HEK293T (cell line): ENCODE data around the gene ARHGAP26.

ENCODE experiments used
- CTCF ChIA-PET: fragments of 350-600 bp; formaldehyde crosslinking; extraction: SDS; loops from one replicate; lab custom pipeline; 2021; ENCODE audit warnings: antibody characterized with exemption, inconsistent platforms; lab: Yijun Ruan, JAX
- POLR2A ChIA-PET: fragments of 350-600 bp; formaldehyde crosslinking; extraction: SDS; loops from one replicate; lab custom pipeline; 2020; ENCODE audit warnings: antibody characterized with exemption, inconsistent platforms; lab: Yijun Ruan, JAX
- DNase-seq: peaks from one replicate; pipeline ENCODE4 v3.0.0; 2012; ENCODE audit warnings: mixed read lengths; ENCODE audit errors: extremely low spot score
- ARNT ChIP-seq: fragments of 450-650 bp; IDR thresholded peaks from 2 replicates; pipeline ENCODE4 v1.6.1; 2017; ENCODE audit warnings: mild to moderate bottlenecking
- BHLHE40 ChIP-seq: fragments of 450-650 bp; IDR thresholded peaks from 2 replicates; pipeline ENCODE4 v1.6.1; 2016; ENCODE audit warnings: mild to moderate bottlenecking, moderate library complexity, borderline replicate concordance
- CTBP1 ChIP-seq: fragments of 450-650 bp; IDR thresholded peaks from 2 replicates; pipeline ENCODE4 v1.6.1; 2016; ENCODE audit warnings: borderline replicate concordance
- ELF4 ChIP-seq: fragments of 450-650 bp; IDR thresholded peaks from 2 replicates; pipeline ENCODE4 v1.6.1; 2017; ENCODE audit warnings: antibody characterized with exemption
- FOXA1 ChIP-seq: fragments of 450-650 bp; IDR thresholded peaks from 2 replicates; pipeline ENCODE4 v1.6.1; 2016; ENCODE audit warnings: mild to moderate bottlenecking
- FOXK2 ChIP-seq: fragments of 450-650 bp; IDR thresholded peaks from 2 replicates; pipeline ENCODE4 v1.6.1; 2016; ENCODE audit warnings: mild to moderate bottlenecking
- FOXM1 ChIP-seq: fragments of 450-650 bp; IDR thresholded peaks from 2 replicates; pipeline ENCODE4 v1.6.1; 2017; ENCODE audit warnings: mild to moderate bottlenecking, borderline replicate concordance
- HDGF ChIP-seq: fragments of 450-650 bp; IDR thresholded peaks from 2 replicates; pipeline ENCODE4 v1.6.1; 2017; ENCODE audit warnings: antibody characterized with exemption, borderline replicate concordance
- L3MBTL2 ChIP-seq: fragments of 450-650 bp; conservative IDR thresholded peaks from 2 replicates; pipeline ENCODE4 v1.6.1; 2016; ENCODE audit warnings: mild to moderate bottlenecking
- LEF1 ChIP-seq: fragments of 450-650 bp; IDR thresholded peaks from 2 replicates; pipeline ENCODE4 v1.6.1; 2017; ENCODE audit warnings: mild to moderate bottlenecking, borderline replicate concordance
- NFRKB ChIP-seq: fragments of 450-650 bp; IDR thresholded peaks from 2 replicates; pipeline ENCODE4 v1.6.1; 2016; ENCODE audit warnings: mild to moderate bottlenecking, moderate library complexity
- SP1 ChIP-seq: fragments of 450-650 bp; IDR thresholded peaks from 2 replicates; pipeline ENCODE4 v1.6.1; 2017
- SUZ12 ChIP-seq: fragments of 450-650 bp; IDR thresholded peaks from 2 replicates; pipeline ENCODE4 v1.6.1; 2016; ENCODE audit warnings: mild to moderate bottlenecking
- TARDBP ChIP-seq: fragments of 450-650 bp; IDR thresholded peaks from 2 replicates; pipeline ENCODE4 v1.6.1; 2016
- ZNF384 ChIP-seq: fragments of 450-650 bp; IDR thresholded peaks from 2 replicates; pipeline ENCODE4 v1.6.1; 2016
- TF ChIP-seq, protein P1 (sequence below): fragments of 450-650 bp; IDR thresholded peaks from 2 replicates; pipeline ENCODE4 v1.6.1; 2016

Gene ARHGAP26

DNA sequence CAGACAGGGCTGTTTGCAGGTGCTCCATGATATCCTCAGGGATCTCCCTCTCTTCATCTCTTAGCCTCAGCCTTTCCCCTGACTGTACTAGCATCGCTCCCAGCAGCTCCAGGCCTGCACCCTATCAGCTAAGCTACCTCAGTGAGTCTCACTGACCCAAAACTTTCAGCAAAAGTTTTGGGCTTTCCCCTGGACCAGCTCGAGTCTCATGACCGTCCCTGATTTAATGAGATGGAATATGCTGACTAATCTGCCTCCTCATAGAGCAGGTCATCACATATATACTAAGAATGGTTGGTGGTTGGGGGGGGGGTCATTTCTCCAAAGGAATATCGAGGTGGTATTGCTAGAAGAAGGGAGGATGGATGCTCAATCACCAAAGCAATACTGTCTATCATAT, 481.8 kb downstream of the ARHGAP26 start:
- DNase-seq, result no peak
- ChIA-PET POLR2A (no interaction called here), CTCF (no interaction called here)
- TF ChIP-seq ARNT (no peak), CTBP1 (no peak), L3MBTL2 (no peak), FOXM1 (no peak), LEF1 (no peak), SP1 (no peak), SUZ12 (no peak), ZNF384 (no peak), FOXA1 (no peak), ELF4 (no peak), FOXK2 (no peak), BHLHE40 (no peak), NFRKB (no peak)

DNA sequence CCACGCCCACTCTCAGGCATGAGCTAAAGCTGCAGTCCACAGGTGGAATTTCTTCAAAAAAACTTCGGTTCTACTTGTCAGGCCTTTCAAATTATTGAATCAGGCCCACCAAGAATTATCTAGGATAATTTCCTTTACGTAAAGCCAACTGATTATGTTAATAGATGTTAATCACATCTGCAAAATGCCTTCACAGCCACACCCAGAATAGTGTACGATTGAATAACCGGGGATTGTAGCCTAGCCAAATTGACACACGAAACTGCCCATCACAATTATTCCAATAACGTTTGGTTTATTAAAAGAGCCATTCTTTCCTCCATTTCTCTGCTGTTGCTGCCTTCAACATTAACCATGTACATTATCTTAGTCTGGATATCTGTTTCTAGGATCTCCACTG, 484.6 kb downstream of the ARHGAP26 start:
- ChIA-PET CTCF (no interaction called here), POLR2A (no interaction called here)
- TF ChIP-seq, protein P1, sequence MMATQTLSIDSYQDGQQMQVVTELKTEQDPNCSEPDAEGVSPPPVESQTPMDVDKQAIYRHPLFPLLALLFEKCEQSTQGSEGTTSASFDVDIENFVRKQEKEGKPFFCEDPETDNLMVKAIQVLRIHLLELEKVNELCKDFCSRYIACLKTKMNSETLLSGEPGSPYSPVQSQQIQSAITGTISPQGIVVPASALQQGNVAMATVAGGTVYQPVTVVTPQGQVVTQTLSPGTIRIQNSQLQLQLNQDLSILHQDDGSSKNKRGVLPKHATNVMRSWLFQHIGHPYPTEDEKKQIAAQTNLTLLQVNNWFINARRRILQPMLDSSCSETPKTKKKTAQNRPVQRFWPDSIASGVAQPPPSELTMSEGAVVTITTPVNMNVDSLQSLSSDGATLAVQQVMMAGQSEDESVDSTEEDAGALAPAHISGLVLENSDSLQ, result no peak
- TF ChIP-seq FOXA1 (no peak), L3MBTL2 (no peak), HDGF (no peak)
- DNase-seq, result no peak

DNA sequence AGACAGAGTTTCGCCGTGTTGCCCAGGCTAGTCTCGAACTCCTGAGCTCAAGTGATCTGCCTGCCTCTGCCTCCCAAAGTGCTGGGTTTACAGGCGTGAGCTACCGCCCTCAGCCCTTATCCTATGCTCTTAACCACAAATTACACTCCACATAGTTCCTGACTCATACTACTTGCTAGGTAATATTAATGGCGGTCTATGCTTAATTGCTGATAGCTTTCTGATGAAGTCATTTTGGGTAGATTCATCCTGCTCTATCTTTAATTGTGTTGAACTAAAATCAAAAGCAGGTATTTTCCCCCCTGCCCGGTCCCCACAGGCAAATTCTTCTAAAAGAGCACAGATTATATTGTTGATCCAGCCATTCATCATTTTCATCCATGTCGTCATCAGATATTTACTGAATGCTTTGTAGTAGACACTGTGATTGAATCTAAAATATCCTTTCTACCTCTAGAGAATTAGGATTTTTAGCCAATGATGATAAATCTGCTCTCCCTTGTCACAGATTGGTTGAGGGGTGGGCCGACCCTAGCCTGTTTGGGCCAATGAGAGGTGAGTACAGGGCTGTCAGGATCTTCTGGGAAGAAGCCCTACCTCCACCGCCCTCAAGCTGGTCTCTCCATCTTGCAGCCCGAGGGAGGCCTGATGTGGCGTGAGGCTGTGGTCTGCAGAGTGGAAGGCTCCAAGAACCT, 488.5 kb downstream of the ARHGAP26 start:
- ChIA-PET CTCF (no interaction called here), POLR2A (no interaction called here)
- TF ChIP-seq L3MBTL2, result no peak
- TF ChIP-seq, protein P1, result peak; percentile 56
- DNase-seq, result no peak

DNA sequence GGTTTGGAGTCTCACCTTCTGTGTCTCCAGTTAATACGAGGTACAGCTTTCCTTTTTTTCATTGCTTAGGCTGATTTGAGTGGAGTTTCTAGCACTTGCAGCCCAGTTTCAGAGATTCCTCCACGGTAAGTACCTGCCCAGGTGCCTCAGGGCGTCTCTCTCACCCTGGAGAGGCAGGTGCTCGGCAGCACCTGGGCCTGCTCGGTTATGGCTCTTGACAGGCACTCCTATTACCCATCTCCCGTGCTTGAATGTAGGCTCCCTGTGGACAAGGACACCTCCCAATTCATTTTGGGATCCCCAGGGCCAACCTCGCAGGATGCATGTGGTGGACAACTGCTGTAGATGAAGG, 489.1 kb downstream of the ARHGAP26 start:
- POLR2A ChIA-PET, result no interaction called here
- CTCF ChIA-PET, result interaction anchor here (0.7 kb wide), 1 partner anchor 159 kb away, joined by 3 read pairs; no protein-coding TSS in a partner anchor
- no peak for TF ChIP-seq ELF4
- DNase-seq, result no peak

DNA sequence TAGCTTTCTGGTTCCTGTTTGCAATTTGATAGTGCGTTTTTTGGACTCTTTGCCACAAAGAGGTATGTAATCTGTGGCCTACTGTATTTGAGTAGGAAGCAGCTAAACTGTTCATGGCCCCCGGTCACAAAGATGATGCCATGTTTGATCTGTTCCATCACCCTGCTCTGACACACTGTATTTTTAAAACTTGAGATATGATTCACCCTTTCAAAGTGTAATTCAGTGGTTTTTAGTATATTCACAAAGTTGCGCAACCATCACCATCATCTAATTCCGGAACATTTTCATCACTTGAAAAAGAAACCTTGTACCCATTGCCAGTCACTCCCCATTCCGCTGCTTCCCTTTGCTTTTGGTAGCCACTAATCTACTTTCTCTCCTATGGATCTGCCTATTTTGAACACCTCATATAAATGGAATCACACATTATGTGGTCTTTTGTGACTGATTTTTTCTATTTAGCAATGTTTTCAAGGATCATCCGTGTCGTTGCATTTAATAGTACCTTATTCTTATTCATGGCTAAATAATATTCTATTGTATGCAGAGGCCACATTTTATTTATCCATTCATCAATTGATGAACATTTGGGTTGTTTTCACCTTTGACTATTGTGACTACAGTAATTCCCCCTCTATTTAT, 491.7 kb downstream of the ARHGAP26 start:
- ChIA-PET POLR2A (no interaction called here), CTCF (interaction anchor here (0.7 kb wide), 1 partner anchor 636 kb away, joined by 3 read pairs; no protein-coding TSS in a partner anchor)
- DNase-seq, result no peak
- no peak for TF ChIP-seq TARDBP
- TF ChIP-seq BHLHE40, result no peak
- TF ChIP-seq FOXK2, result no peak
- no peak for TF ChIP-seq L3MBTL2
- TF ChIP-seq ARNT, result no peak
- TF ChIP-seq, protein P1, result no peak
- TF ChIP-seq ZNF384, result no peak
- no peak for TF ChIP-seq HDGF
- TF ChIP-seq FOXA1, result no peak
- no peak for TF ChIP-seq LEF1
- TF ChIP-seq SP1, result no peak
- no peak for TF ChIP-seq ELF4
- TF ChIP-seq CTBP1, result no peak
- TF ChIP-seq SUZ12, result no peak
- TF ChIP-seq FOXM1, result no peak
- no peak for TF ChIP-seq NFRKB

DNA sequence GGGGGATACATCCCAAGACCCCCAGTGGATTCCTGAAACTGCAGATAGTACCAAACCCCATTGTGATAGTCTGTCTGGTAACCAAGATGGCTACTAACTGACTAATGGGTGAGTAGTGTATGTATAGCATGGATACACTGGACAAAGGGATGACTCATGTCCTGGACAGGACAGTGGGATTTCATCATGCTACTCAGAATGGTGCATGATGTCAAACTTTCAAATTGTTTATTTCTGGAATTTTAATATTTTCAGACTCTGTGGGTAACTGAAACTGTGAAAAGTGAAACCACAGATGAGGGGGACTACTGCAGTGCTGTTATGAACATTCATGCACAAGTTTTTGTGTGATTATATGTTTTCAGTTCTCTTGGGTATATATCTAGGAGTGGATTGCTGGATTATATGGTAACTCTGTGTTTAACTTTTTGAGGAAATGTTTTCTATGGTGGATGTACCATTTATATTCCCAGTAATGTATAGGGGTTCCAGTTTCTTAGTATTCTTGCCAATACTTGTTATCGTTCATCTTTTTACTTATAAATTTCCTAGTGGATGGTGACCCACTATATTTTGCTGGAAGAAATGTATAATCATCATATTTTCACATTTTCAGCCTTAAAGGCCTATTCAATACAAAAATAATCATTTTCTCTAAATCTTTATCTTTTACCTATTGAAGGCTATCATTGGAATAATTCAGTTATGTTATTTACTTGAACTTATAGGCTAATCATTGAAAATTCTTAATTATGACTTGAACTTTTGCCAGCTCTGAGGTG, 492.4 kb downstream of the ARHGAP26 start:
- POLR2A ChIA-PET, result no interaction called here
- CTCF ChIA-PET, result no interaction called here
- TF ChIP-seq ZNF384, result no peak
- TF ChIP-seq CTBP1, result no peak
- no peak for TF ChIP-seq NFRKB
- TF ChIP-seq ELF4, result no peak
- no peak for TF ChIP-seq LEF1
- TF ChIP-seq SP1, result no peak
- no peak for TF ChIP-seq SUZ12
- TF ChIP-seq ARNT, result no peak
- no peak for TF ChIP-seq BHLHE40
- TF ChIP-seq FOXA1, result no peak
- TF ChIP-seq, protein P1, result no peak
- no peak for TF ChIP-seq FOXM1
- no peak for TF ChIP-seq FOXK2
- TF ChIP-seq TARDBP, result no peak
- TF ChIP-seq HDGF, result no peak
- no peak for TF ChIP-seq L3MBTL2
- no peak for DNase-seq
